Measurements from ENCODE around the gene TIGD1. TPM values are rescaled to one million over a fixed set of nuclear protein-coding genes. Genes with fewer than 3 reads are reported as not detected.

Gene TIGD1
- total and polyA plus RNA-seq, 2 of the 13 experiments (the other 11 are each of a cell fraction or from before 2014, with no cell fraction given): 3.5 to 9.5 TPM

GRCh38 chr2:232550354-232551249 lies at the start of gene TIGD1, which contains the start of gene EIF4E2 (continued):
- TF ChIP-seq CTCF (CRISPR knock-in tag; IDR thresholded peaks at IDR 0.05) (peak; percentile 53; the same call in 1 of the 2 replicates), ZXDC (CRISPR knock-in tag; IDR thresholded peaks at IDR 0.05) (peak; percentile 99), ASH2L (IDR thresholded peaks at IDR 0.05; ENCODE audit: insufficient read length, low read depth, low read length) (peak; percentile 98), ZHX1 (CRISPR knock-in tag; IDR thresholded peaks at IDR 0.05; ENCODE audit: low read depth) (peak; percentile 89), ZFX (CRISPR knock-in tag; IDR thresholded peaks at IDR 0.05; ENCODE audit: low read depth) (peak; percentile 95), SNAPC2 (CRISPR knock-in tag; IDR thresholded peaks at IDR 0.05) (peak; percentile 92), ZNF619 (CRISPR knock-in tag; IDR thresholded peaks at IDR 0.05) (peak; percentile 94; the same call in 1 of the 2 replicates), ZNF260 (CRISPR knock-in tag; IDR thresholded peaks at IDR 0.05; ENCODE audit: borderline replicate concordance, low read depth) (0 out of 2 replicates have a peak, but pooled peaks have one; percentile 54), U2AF1 (optimal IDR thresholded peaks at IDR 0.05; ENCODE audit: low read depth, low read length) (peak; percentile 31), ZBTB1 (CRISPR knock-in tag; IDR thresholded peaks at IDR 0.05; ENCODE audit: borderline replicate concordance) (no peak), PREB (CRISPR knock-in tag; IDR thresholded peaks at IDR 0.05) (peak; percentile 76; the same call in 1 of the 2 replicates), KLF6 (CRISPR knock-in tag; IDR thresholded peaks at IDR 0.05) (peak; percentile 99), MBNL3 (CRISPR knock-in tag; conservative IDR thresholded peaks at IDR 0.05) (no peak), DMTF1 (CRISPR knock-in tag; IDR thresholded peaks at IDR 0.05) (no peak), MTF2 (CRISPR knock-in tag; IDR thresholded peaks at IDR 0.05; ENCODE audit: borderline replicate concordance) (peak; percentile 99)
